ENCODE measurements around the gene DUSP11.
"Not testable (repeated sequence)": the region's sequence is repeated elsewhere in the genome, so short reads cannot be mapped to it uniquely, and the experiment has no call there.

GRCh38 chr2:73783402-73783801, 3.5 kb upstream of the DUSP11 start:
- not testable (repeated sequence) for TF ChIP-seq SUZ12 (IDR thresholded peaks at IDR 0.05; ENCODE audit: extremely low read depth, insufficient read depth, insufficient read length); YY1 (IDR thresholded peaks at IDR 0.05; ENCODE audit: insufficient read depth, insufficient read length); ZNF274 (IDR thresholded peaks at IDR 0.05; ENCODE audit: low read depth, low read length)

Measured in NT2/D1 (cell line).